CD4-positive, alpha-beta memory T cell (primary cell): ENCODE data around the gene HEATR1. TPM values are rescaled to one million over a fixed set of nuclear protein-coding genes. Genes with fewer than 3 reads are reported as not detected.

ENCODE experiments used
- CTCF ChIA-PET: fragments of 350-600 bp; sonication (Branson Sonifier 250); formaldehyde crosslinking; loops from one replicate; lab custom pipeline; 2021; ENCODE audit warnings: inconsistent platforms; ENCODE audit not compliant: partially characterized antibody; lab: Charles Lee
- POLR2A ChIA-PET: fragments of 350-600 bp; sonication (Branson Sonifier 250); formaldehyde crosslinking; loops from one replicate; lab custom pipeline; 2021; ENCODE audit not compliant: partially characterized antibody; lab: Charles Lee
- DNase-seq, 5 donors: peaks; one replicate each; pipeline versions ENCODE4 v3.0.0 to v3.0.0-alpha.2; 2020 to 2022; ENCODE audit warnings: mixed read lengths in 1 of 5
- H3K27ac ChIP-seq: one replicate; pipeline ENCODE4 v1.7.0; 2013; ENCODE audit warnings: low read depth, low read length
- H3K27me3 ChIP-seq: 2 replicates; pipeline ENCODE4 v1.7.0; 2013; ENCODE audit warnings: mild to moderate bottlenecking, low read length, moderate library complexity; ENCODE audit not compliant: insufficient read depth
- H3K36me3 ChIP-seq: 2 replicates; pipeline ENCODE4 v1.7.0; 2013; ENCODE audit warnings: mild to moderate bottlenecking, low read length, moderate library complexity; ENCODE audit not compliant: insufficient read depth
- H3K4me1 ChIP-seq: 2 replicates; pipeline ENCODE4 v1.7.0; 2013; ENCODE audit warnings: mild to moderate bottlenecking, low read length, moderate library complexity; ENCODE audit not compliant: insufficient read depth
- H3K4me3 ChIP-seq, 2 donors: one replicate each; pipeline ENCODE4 v1.7.0; 2013; ENCODE audit warnings: low read length in 2 of 2, mild to moderate bottlenecking in 1 of 2
- H3K9me3 ChIP-seq, 2 donors: one replicate each; pipeline ENCODE4 v1.7.0; 2013; ENCODE audit warnings: low read length in 2 of 2, control low read depth in 1 of 2; ENCODE audit not compliant: control insufficient read depth in 1 of 2
- H3K27ac Mint-ChIP-seq, 7 donors: one replicate each; pipeline ENCODE4 v1.8.0; 2020 to 2021; ENCODE audit warnings: mixed read lengths in 7 of 7, mild to moderate bottlenecking in 6 of 7, inconsistent platforms in 3 of 7, moderate library complexity in 3 of 7
- H3K27me3 Mint-ChIP-seq, 2 donors: one replicate each; pipeline ENCODE4 v1.8.0; 2020 to 2021; ENCODE audit warnings: mixed read lengths in 2 of 2
- H3K36me3 Mint-ChIP-seq, 2 donors: one replicate each; pipeline ENCODE4 v1.8.0; 2020 to 2021; ENCODE audit warnings: mixed read lengths in 2 of 2, inconsistent platforms in 1 of 2, mild to moderate bottlenecking in 1 of 2
- H3K4me1 Mint-ChIP-seq, 4 donors: one replicate each; pipeline ENCODE4 v1.8.0; 2020 to 2021; ENCODE audit warnings: mixed read lengths in 4 of 4, mild to moderate bottlenecking in 1 of 4
- H3K4me3 Mint-ChIP-seq, 8 donors: one replicate each; pipeline ENCODE4 v1.8.0; 2020 to 2021; ENCODE audit warnings: mixed read lengths in 8 of 8, mild to moderate bottlenecking in 7 of 8, moderate library complexity in 6 of 8, inconsistent platforms in 3 of 8
- H3K9me3 Mint-ChIP-seq, 8 donors: one replicate each; pipeline ENCODE4 v1.8.0; 2020 to 2021; ENCODE audit warnings: mixed read lengths in 8 of 8, mild to moderate bottlenecking in 5 of 8, inconsistent platforms in 3 of 8, moderate library complexity in 1 of 8
- intact Hi-C: fragments of 100-400 bp; cut with micrococcal nuclease; formaldehyde crosslinking; loops from one replicate; pipeline ENCODE4 v1.15.1; 2023
- polyA plus RNA-seq, 2 donors: library from polyadenylated mRNA; unstranded; fragments of 300-500 nt; fragmentation: Illumina TruSeq; gene quantifications; one replicate each; pipeline ENCODE4 v1.2.3, GENCODE V29; 2021
- total RNA-seq, 2 experiments: library from RNA; stranded (reverse); gene quantifications; one replicate each; pipeline ENCODE4 v1.2.3, GENCODE V29; 2021

The HEATR1 gene
- total and polyA plus RNA-seq, 4 experiments from 2014 or later, result 7.4 to 57.5 (median 32.3) TPM

GRCh38 chr1:236636017-236636416, 31.7 kb upstream of the HEATR1 start:
- Histone ChIP-seq H3K4me3 (no peak overlapping the region), H3K36me3 (no peaks in the 10 kb centered on the region), H3K9me3 (no peaks in the 10 kb centered on the region), H3K27ac (no peak overlapping the region), H3K4me1 (no peaks in the 10 kb centered on the region), H3K27me3 (no peaks in the 10 kb centered on the region)
- H3K27me3 Mint-ChIP-seq, result peaks cover 18 to 20% of the 10 kb centered on the region in 2 donors
- intact Hi-C loops, result no loop called here
- peaks cover 0 to 4% of the 10 kb centered on the region in 2 donors for H3K36me3 Mint-ChIP-seq
- ChIA-PET POLR2A (no interaction called here), CTCF (no interaction called here)
- no peak overlapping the region for H3K4me3 Mint-ChIP-seq
- DNase-seq, result no peak
- H3K4me1 Mint-ChIP-seq, result no peaks in the 10 kb centered on the region
- H3K27ac Mint-ChIP-seq, result no peak overlapping the region
- peaks cover 0 to 3% (median 0%) of the 10 kb centered on the region in 8 donors for H3K9me3 Mint-ChIP-seq

- no peaks in the 10 kb centered on the region for H3K27me3 ChIP-seq
- H3K4me3 ChIP-seq, result no peak overlapping the region
- peaks cover 0 to 2% (median 0%) of the 10 kb centered on the region in 4 donors for H3K4me1 Mint-ChIP-seq
- no peaks in the 10 kb centered on the region for H3K9me3 ChIP-seq
- intact Hi-C loops, result no loop called here
- H3K36me3 Mint-ChIP-seq, result no peaks in the 10 kb centered on the region
- no peaks in the 10 kb centered on the region for H3K4me1 ChIP-seq
- peaks cover 31 to 32% of the 10 kb centered on the region in 2 donors for H3K27me3 Mint-ChIP-seq
- H3K4me3 Mint-ChIP-seq, result no peak overlapping the region
- POLR2A ChIA-PET, result no interaction called here
- H3K27ac Mint-ChIP-seq, result no peak overlapping the region
- H3K27ac ChIP-seq, result no peak overlapping the region
- no peak for DNase-seq
- no peaks in the 10 kb centered on the region for H3K36me3 ChIP-seq
- peaks cover 0 to 12% (median 3%) of the 10 kb centered on the region in 8 donors for H3K9me3 Mint-ChIP-seq
- CTCF ChIA-PET, result no interaction called here
Observed at GRCh38 chr1:236627727-236628408, 23.6 kb upstream of the HEATR1 start.

- DNase-seq, result no peak
- no peak overlapping the region for H3K27ac ChIP-seq
- H3K36me3 ChIP-seq, result no peaks in the 10 kb centered on the region
- H3K4me1 ChIP-seq, result no peaks in the 10 kb centered on the region
- no peak overlapping the region for H3K4me3 Mint-ChIP-seq
- POLR2A ChIA-PET, result no interaction called here
- H3K9me3 ChIP-seq, result no peaks in the 10 kb centered on the region
- CTCF ChIA-PET, result no interaction called here
- H3K4me3 ChIP-seq, result no peak overlapping the region
- H3K4me1 Mint-ChIP-seq, result no peaks in the 10 kb centered on the region
- H3K27me3 Mint-ChIP-seq, result peaks cover 34 to 35% of the 10 kb centered on the region in 2 donors
- H3K27ac Mint-ChIP-seq, result no peak overlapping the region
- H3K36me3 Mint-ChIP-seq, result no peaks in the 10 kb centered on the region
- intact Hi-C loops, result no loop called here
- H3K9me3 Mint-ChIP-seq, result peaks cover 0 to 24% (median 14%) of the 10 kb centered on the region in 8 donors
- H3K27me3 ChIP-seq, result no peaks in the 10 kb centered on the region
Observed at GRCh38 chr1:236623371-236624166, 19.3 kb upstream of the HEATR1 start.

- CTCF ChIA-PET, result no interaction called here
- no peak for DNase-seq
- Mint-ChIP-seq H3K4me1 (no peaks in the 10 kb centered on the region), H3K27ac (no peak overlapping the region), H3K9me3 (peaks cover 0 to 23% (median 14%) of the 10 kb centered on the region in 8 donors), H3K4me3 (no peak overlapping the region), H3K27me3 (peaks cover 30 to 32% of the 10 kb centered on the region in 2 donors), H3K36me3 (no peaks in the 10 kb centered on the region)
- Histone ChIP-seq H3K27ac (no peak overlapping the region), H3K4me1 (no peaks in the 10 kb centered on the region), H3K27me3 (no peaks in the 10 kb centered on the region), H3K36me3 (no peaks in the 10 kb centered on the region), H3K9me3 (no peaks in the 10 kb centered on the region), H3K4me3 (no peak overlapping the region)
- POLR2A ChIA-PET, result no interaction called here
- intact Hi-C loops, result no loop called here
Observed at GRCh38 chr1:236622407-236622806, 18.1 kb upstream of the HEATR1 start.

- ChIA-PET POLR2A (no interaction called here), CTCF (no interaction called here)
- Histone ChIP-seq H3K27me3 (no peaks in the 10 kb centered on the region), H3K27ac (no peak overlapping the region), H3K9me3 (no peaks in the 10 kb centered on the region), H3K4me3 (no peak overlapping the region), H3K36me3 (no peaks in the 10 kb centered on the region), H3K4me1 (no peaks in the 10 kb centered on the region)
- intact Hi-C loops, result no loop called here
- no peak overlapping the region for H3K4me3 Mint-ChIP-seq
- no peaks in the 10 kb centered on the region for H3K36me3 Mint-ChIP-seq
- H3K9me3 Mint-ChIP-seq, result peaks cover 0 to 17% (median 14%) of the 10 kb centered on the region in 8 donors
- DNase-seq, result no peak
- no peaks in the 10 kb centered on the region for H3K4me1 Mint-ChIP-seq
- no peak overlapping the region for H3K27ac Mint-ChIP-seq
- H3K27me3 Mint-ChIP-seq, result peaks cover 32 to 33% of the 10 kb centered on the region in 2 donors
Observed at GRCh38 chr1:236619398-236619797, 15.1 kb upstream of the HEATR1 start.

GRCh38 chr1:236618507-236618906, 14.2 kb upstream of the HEATR1 start:
- Histone ChIP-seq H3K27ac (no peak overlapping the region), H3K4me1 (no peaks in the 10 kb centered on the region), H3K27me3 (no peaks in the 10 kb centered on the region), H3K9me3 (no peaks in the 10 kb centered on the region), H3K4me3 (no peak overlapping the region), H3K36me3 (no peaks in the 10 kb centered on the region)
- peaks cover 28 to 32% of the 10 kb centered on the region in 2 donors for H3K27me3 Mint-ChIP-seq
- intact Hi-C loops, result no loop called here
- H3K27ac Mint-ChIP-seq, result no peak overlapping the region
- peaks cover 0 to 16% (median 14%) of the 10 kb centered on the region in 8 donors for H3K9me3 Mint-ChIP-seq
- no peak overlapping the region for H3K4me3 Mint-ChIP-seq
- no peak for DNase-seq
- H3K4me1 Mint-ChIP-seq, result no peaks in the 10 kb centered on the region
- CTCF ChIA-PET, result no interaction called here
- POLR2A ChIA-PET, result no interaction called here
- H3K36me3 Mint-ChIP-seq, result no peaks in the 10 kb centered on the region

GRCh38 chr1:236615399-236616148, 11.3 kb upstream of the HEATR1 start:
- ChIA-PET CTCF (interaction anchor here (0.9 kb wide), 1 partner anchor 10 kb away, joined by 3 read pairs; no protein-coding TSS in a partner anchor), POLR2A (no interaction called here)
- H3K4me1 ChIP-seq, result no peaks in the 10 kb centered on the region
- H3K4me3 ChIP-seq, result no peak overlapping the region
- no peak overlapping the region for H3K27ac ChIP-seq
- intact Hi-C loops, result no loop called here
- no peak for DNase-seq
- Mint-ChIP-seq H3K9me3 (peaks cover 0 to 9% (median 4%) of the 10 kb centered on the region in 8 donors), H3K4me3 (no peak overlapping the region), H3K27me3 (peaks cover 30 to 36% of the 10 kb centered on the region in 2 donors), H3K4me1 (no peaks in the 10 kb centered on the region), H3K36me3 (no peaks in the 10 kb centered on the region), H3K27ac (no peak overlapping the region)
- no peaks in the 10 kb centered on the region for H3K36me3 ChIP-seq
- no peaks in the 10 kb centered on the region for H3K9me3 ChIP-seq
- H3K27me3 ChIP-seq, result no peaks in the 10 kb centered on the region
